Measurements from ENCODE around the gene SCIN. TPM values are rescaled to one million over a fixed set of nuclear protein-coding genes. Genes with fewer than 3 reads are reported as not detected.
"Not testable (repeated sequence)": the region's sequence is repeated elsewhere in the genome, so short reads cannot be mapped to it uniquely, and the experiment has no call there.

Gene SCIN
- polyA plus RNA-seq, 3 donors: 79.1 to 144 (median 116) TPM

DNA sequence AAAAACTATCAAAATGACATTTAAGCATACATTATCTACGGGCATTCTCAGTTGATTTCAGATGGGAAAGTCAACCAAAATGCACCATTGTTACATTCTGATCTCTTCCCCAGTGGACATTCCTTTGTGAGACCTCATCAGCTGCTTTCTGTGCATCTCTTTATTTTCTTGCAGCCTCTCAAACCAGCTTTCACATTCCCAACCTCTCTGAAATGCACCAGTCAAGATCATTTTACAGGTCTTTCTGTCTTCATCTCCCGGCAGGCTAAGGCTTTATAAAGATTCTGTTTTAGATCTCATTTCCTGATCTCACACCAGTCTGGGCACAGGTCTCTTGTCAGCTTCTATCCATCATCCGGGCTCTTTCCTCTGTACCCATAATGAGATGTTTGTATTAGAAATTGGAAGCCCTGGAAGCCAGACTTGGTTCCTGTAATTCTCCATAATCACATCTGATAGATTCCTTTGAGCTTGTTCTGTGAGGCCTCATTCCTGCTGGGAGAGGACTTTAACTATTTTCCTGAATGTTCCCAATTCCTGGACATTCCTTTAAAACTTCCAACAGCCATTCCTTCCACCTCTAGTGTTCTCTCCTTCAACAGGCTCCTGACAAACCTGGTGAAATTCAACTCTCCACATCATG lies 72.6 kb downstream of the SCIN start:
- no peak for DNase-seq

DNA sequence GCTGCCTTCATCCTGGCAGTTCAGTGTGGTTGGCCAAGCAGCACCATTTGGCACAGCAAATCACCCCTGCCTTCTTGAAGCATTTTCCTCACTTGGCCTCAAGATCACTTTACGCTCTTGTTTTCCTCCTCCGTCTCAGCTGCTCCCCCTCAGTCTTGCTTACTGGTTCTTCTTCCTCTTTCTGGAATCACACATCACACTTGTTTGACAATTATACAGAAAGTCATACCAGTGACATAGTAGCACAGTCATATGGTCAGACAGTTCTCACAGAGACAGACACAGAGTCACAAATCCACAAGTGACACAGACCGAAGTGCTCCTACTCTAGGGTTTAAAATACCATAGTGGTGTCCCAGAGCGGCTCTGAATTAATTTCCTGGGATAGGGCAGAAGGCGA lies 73.1 kb downstream of the SCIN start:
- DNase-seq: no peak

GRCh38 chr7:12645212-12645611 lies 74.7 kb downstream of the SCIN start:
- not testable (repeated sequence) for DNase-seq

- no peak for DNase-seq
Observed at GRCh38 chr7:12646139-12646538, 75.6 kb downstream of the SCIN start.

GRCh38 chr7:12647364-12648219 lies 77.1 kb downstream of the SCIN start:
- no peak for DNase-seq

- no peak for DNase-seq
Observed at GRCh38 chr7:12648704-12649261, 78.3 kb downstream of the SCIN start.

GRCh38 chr7:12649348-12649747 lies 78.8 kb downstream of the SCIN start:
- DNase-seq: no peak

DNA sequence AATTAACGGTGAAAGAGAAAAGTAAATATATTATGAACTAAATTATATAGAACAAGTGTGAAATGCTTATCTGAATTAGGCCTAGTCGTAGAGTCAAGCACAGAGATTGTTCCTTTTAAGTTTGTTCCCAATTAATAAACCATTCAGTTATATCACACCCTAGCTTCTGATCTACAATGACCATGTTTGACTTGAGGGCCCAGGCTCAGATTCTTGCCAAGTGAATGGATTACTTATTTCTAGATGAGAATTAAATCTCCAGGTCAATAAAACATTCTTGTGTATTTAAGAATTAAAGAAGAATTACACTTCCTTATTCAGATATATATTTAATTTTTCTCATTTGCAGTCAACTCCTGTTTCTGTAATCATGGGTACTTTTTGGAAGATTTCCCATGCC lies 79.6 kb downstream of the SCIN start:
- DNase-seq: no peak

DNA sequence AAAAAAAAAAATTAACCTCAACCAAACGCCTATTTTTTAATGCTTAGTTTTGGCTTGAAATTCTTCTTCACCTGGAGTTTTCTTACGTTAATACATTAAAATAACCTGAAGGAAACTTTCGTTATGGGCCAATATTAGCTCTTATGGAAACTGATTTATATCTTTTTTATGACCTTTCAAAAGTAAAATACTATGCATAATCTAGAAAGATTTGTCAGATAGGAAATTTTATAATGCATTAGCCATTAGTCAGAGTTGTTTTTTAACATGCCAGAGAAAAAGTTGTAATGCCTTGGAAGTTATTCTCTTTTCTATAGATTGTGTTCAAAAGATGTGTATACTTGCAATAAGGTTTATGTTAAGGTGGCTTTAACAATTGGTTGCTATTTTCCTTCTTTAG lies 82.6 kb downstream of the SCIN start:
- no peak for DNase-seq

DNA sequence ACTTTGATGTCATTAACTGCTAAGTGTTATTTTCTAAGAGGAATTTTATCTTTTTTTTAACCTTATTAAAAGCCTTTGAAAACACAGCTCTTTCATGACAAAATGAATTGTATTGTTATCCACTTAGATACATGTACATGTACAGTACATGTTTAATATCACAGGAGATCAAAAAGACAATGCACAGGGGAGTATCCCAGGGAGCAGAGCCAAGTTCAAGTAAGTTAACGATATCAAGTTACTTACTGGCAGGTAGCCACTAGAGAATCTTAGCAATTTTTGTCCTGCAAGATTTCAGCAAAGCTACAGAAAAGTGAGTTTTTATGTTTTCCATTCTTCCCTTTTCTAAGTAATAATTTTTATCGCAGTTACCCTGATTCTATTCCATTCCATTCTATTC lies 83.0 kb downstream of the SCIN start:
- no peak for DNase-seq

- no peak for DNase-seq
Observed at GRCh38 chr7:12655161-12655560, 84.6 kb downstream of the SCIN start.

- DNase-seq: not testable (repeated sequence)
Observed at GRCh38 chr7:12660423-12660822, 89.9 kb downstream of the SCIN start.

DNA sequence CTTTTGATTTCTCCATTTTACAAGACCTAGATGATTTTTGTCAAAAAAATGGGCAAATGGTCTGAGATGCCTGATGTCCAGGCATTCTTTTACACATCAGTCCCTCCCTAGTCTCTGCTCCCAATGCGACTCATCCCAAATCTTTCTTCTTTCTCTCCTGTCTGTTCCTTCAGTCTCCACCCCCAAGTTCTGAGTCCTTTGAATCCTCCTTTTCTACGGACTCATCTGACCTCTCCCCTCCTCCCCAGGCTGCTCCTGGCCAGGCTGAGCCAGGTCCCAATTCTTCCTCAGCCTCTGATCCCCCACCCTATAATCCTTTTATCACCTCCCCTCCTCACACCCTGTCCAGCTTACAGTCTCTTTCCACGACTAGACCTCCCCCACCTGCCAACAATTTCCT lies 90.5 kb downstream of the SCIN start:
- DNase-seq: not testable (repeated sequence)

DNA sequence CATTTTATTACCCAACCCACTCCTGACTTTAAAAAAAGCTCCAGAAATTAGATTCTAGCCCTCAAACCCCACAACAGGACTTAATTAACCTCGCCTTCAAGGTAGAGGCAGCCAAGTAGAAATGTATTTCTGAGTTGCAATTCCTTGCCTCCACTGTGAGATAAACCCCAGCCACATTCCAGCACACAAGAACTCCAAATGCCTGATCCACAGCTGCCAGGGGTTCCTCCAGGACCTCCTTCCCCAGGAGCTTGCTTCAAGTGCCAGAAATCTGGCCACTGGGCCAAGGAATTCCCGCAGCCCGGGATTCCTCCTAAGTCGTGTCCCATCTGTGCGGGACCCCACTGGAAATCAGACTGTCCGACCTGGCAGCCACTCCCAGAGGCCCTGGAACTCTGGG lies 91.1 kb downstream of the SCIN start:
- DNase-seq: no peak

DNA sequence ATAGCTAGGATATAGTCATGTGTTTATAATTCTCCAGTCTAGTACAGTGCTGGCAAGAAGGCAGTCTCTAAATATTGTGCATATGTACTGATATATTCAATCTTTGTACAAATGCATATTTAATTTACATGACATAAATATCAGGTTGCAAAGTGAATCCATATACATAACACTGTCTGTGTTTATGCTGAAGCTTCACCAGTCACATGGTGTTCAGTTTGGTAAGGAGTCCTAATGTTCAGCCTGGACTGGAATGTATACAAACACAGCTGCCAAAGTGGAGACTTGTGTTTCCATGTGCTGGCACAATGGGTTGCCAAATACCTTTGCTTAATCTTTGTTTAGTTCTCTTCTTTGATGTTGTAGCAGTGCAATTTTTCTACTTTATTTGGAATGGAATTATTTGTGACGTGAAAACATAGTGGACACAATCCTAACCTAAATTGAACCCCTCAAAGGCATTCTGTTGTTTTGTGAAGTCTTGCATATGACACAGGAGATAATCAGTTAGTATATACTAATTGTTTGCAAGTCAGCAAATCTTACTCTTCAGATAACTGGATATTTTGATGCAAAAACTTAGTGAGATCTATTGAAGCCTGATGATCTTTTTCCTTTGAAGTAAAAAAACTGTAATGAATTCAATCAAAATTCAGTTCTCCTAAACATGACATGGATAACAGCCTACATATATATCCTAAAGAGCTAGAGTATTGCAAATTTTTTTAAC lies 99.6 kb downstream of the SCIN start:
- DNase-seq: no peak

GRCh38 chr7:12670743-12671520 lies 100.4 kb downstream of the SCIN start:
- DNase-seq: no peak

DNA sequence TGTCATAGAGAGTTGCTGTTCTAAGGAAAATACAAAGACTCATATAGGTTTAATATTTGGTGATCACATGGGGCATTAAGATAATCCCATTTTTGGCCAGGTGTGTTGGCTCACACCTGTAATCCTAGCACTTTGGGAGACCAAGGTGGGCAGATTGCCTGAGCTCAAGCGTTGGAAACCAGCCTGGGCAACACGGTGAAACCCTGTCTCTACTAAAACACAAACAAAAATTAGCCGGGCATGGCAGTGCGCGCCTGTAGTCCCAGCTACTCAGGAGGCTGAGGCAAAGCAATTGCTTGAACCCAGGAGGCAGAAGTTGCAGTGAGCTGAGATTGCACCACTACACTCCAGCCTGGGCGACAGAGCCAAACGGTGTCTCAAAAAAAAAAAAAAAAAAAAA lies 102.9 kb downstream of the SCIN start:
- not testable (repeated sequence) for DNase-seq

GRCh38 chr7:12674053-12674452 lies 103.5 kb downstream of the SCIN start:
- no peak for DNase-seq

DNA sequence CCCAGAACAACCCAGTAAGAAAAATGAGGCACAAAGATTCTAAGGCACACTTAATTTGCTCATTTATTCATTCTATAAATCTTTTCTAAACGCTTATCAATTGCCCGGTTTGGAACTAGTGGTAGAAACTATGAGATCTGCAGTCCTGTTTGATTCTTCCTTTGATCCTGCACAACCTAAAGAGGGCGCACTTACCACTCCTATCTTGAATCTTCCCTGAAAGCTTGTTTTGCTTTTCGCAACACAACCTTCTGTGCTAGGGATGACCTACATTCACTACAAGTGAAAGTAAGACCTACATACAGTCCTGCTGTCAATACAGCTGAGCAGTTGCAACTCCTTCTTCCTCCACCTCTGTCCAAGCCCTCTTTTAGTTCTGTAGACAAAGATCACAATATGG lies 104.3 kb downstream of the SCIN start:
- DNase-seq: no peak

- no peak for DNase-seq
Observed at GRCh38 chr7:12683678-12684585, 113.4 kb downstream of the SCIN start.

DNA sequence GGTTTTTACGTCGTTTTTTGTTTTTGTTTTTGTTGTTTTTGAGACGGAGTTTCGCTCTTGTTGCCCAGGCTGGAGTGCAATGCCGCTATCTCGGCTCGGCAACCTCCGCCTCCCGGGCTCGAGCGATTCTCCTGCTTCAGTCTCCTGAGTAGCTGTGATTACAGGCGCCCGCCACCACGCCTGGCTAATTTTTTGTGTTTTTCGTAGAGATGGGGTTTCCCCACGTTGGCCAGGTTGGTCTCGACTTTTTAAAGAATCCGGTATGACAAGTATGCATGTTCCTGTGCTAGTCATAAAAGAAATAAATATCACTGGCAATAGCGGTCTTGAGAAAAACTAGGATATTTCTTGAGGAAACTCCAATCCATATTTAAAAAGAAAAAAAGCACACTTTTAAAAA lies 114.2 kb downstream of the SCIN start:
- DNase-seq: no peak
